Brain microvascular endothelial cell (primary cell): ENCODE results near the gene NUDT4.

Experiments used
- DNase-seq: peaks from one replicate; pipeline ENCODE4 v3.0.0-alpha.2; 2020
- H3K27ac ChIP-seq: fragments of 250-450 bp; sonication (Bioruptor Pico); 2 replicates; pipeline ENCODE4 v1.5.1; 2020; ENCODE audit warnings: mild to moderate bottlenecking, moderate library complexity
- H3K27me3 ChIP-seq: fragments of 250-450 bp; sonication (Bioruptor Pico); replicated peaks from 2 replicates; pipeline ENCODE4 v1.5.1; 2020; ENCODE audit warnings: mild to moderate bottlenecking
- H3K36me3 ChIP-seq: fragments of 250-450 bp; sonication (Bioruptor Pico); replicated peaks from 2 replicates; pipeline ENCODE4 v1.5.1; 2020; ENCODE audit warnings: mild to moderate bottlenecking
- H3K4me3 ChIP-seq: 2 replicates; pipeline ENCODE4 v1.5.1; 2011; ENCODE audit warnings: low read depth, mild to moderate bottlenecking, control low read depth, low read length, moderate library complexity
- CTCF ChIP-seq: IDR thresholded peaks from 2 replicates; pipeline ENCODE4 v1.5.1; 2011; ENCODE audit warnings: low read depth, mild to moderate bottlenecking, moderate library complexity, low read length, control low read depth, inconsistent platforms; ENCODE audit errors: missing control alignments
- in situ Hi-C: cut with HindIII; loops from 2 replicates; pipeline ENCODE4 v1.10.0; 2017; ENCODE audit warnings: low sequenced_read_pairs, low pct_ligation_motif_present

Gene NUDT4

GRCh38 chr12:93338598-93338997, 39.1 kb upstream of the NUDT4 start:
- H3K36me3 ChIP-seq, result no peaks in the 10 kb centered on the region
- in situ Hi-C loops, result no loop called here
- H3K27me3 ChIP-seq, result no peaks in the 10 kb centered on the region
- no peak for TF ChIP-seq CTCF
- DNase-seq, result no peak
- no peak overlapping the region for H3K27ac ChIP-seq
- H3K4me3 ChIP-seq, result no peak overlapping the region

DNA sequence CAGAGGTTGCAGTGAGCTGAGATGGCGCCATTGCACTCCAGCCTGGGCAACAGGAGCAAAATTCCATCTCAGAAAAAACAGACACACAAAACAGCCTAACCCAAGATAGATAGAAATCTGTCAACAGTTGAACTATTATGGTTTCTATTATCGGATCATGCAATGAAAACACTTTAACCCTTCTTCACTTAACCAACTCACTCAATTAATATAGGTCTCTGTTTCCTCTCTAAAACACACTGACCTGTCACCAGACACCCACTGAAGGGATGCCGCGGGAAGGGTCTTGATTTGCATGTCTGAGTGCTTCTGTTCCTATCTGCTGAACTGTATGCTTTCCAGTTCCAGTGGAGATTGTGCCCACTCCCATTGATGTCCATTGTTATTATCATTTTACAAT, 38.0 kb upstream of the NUDT4 start:
- in situ Hi-C loops, result no loop called here
- Histone ChIP-seq H3K27ac (no peak overlapping the region), H3K36me3 (no peaks in the 10 kb centered on the region), H3K27me3 (no peaks in the 10 kb centered on the region), H3K4me3 (no peak overlapping the region)
- TF ChIP-seq CTCF, result no peak
- DNase-seq, result no peak

GRCh38 chr12:93341409-93342049, 36.2 kb upstream of the NUDT4 start:
- no peaks in the 10 kb centered on the region for H3K27me3 ChIP-seq
- H3K36me3 ChIP-seq, result no peaks in the 10 kb centered on the region
- no peak for DNase-seq
- in situ Hi-C loops, result no loop called here
- H3K4me3 ChIP-seq, result no peak overlapping the region
- H3K27ac ChIP-seq, result no peak overlapping the region
- TF ChIP-seq CTCF, result no peak

GRCh38 chr12:93347054-93347785, 30.5 kb upstream of the NUDT4 start:
- no peak overlapping the region for H3K4me3 ChIP-seq
- no peak for TF ChIP-seq CTCF
- DNase-seq, result no peak
- no peak overlapping the region for H3K27ac ChIP-seq
- in situ Hi-C loops, result no loop called here
- H3K36me3 ChIP-seq, result no peaks in the 10 kb centered on the region
- no peaks in the 10 kb centered on the region for H3K27me3 ChIP-seq

DNA sequence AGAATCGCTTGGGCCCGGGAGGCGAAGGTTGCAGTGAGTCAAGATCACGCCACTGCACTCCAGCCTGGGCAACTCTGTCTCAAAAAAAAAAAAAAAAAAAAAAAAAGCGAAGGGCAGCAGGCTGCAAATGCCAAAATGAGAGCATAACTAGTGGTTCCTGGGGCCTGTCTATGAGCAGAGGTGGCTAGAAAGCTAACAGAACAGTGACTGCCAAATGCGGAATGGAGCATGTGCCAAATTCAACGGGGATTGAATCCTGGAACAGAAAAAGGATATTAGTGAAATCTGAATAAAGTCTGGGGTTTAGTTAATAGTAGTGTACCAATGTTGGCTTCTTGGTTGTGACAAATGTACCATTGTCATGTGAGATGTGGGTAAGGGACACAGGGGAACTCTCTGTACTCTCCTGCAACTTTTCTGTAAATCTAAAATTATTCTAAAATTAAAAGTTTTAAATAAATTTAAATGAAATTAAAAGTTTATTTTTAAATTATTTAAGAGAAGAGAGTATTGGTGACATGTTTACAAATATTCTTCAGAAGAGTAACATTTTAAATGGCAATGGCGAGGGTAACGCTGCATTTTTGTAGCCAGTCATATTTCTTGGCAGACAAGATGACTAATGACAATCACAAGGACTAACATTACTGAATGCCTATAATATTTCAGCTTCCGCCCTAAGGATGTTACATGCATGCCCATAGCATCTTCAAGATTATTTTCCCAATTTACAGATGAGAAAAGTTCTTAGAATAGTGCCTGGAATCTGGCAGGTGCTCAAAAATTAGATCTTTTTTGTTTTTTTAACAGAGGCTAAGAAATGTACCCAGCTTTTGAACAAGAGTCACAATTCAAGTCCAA, 28.9 kb upstream of the NUDT4 start:
- Histone ChIP-seq H3K4me3 (no peak overlapping the region), H3K27ac (no peak overlapping the region), H3K27me3 (no peaks in the 10 kb centered on the region), H3K36me3 (no peaks in the 10 kb centered on the region)
- no peak for TF ChIP-seq CTCF
- in situ Hi-C loops, result no loop called here
- no peak for DNase-seq
